Activated T-helper 17 cell treated with anti-CD3 and anti-CD28 coated beads, Interleukin-2, amount 50 U/mL, for 72 hours (primary cell): ENCODE results near the gene SCN3A. TPM values are rescaled to one million over a fixed set of nuclear protein-coding genes. Genes with fewer than 3 reads are reported as not detected.

Experiments
- ATAC-seq: fragments of 150-1000 bp; cut with Tn5 transposase; replicated peaks from 2 replicates; pipeline ENCODE4 v1.10.0; 2021; ENCODE audit warnings: mild to moderate bottlenecking, moderate library complexity
- H3K27ac Mint-ChIP-seq: one replicate; pipeline ENCODE4 v1.8.0; 2022; ENCODE audit warnings: mixed read lengths
- H3K27me3 Mint-ChIP-seq: one replicate; pipeline ENCODE4 v1.8.0; 2022; ENCODE audit warnings: mixed read lengths
- H3K36me3 Mint-ChIP-seq: one replicate; pipeline ENCODE4 v1.8.0; 2022; ENCODE audit warnings: low read depth, mild to moderate bottlenecking, mixed read lengths
- H3K4me1 Mint-ChIP-seq: one replicate; pipeline ENCODE4 v1.8.0; 2022; ENCODE audit warnings: mixed read lengths
- H3K4me3 Mint-ChIP-seq: one replicate; pipeline ENCODE4 v1.8.0; 2022; ENCODE audit warnings: mild to moderate bottlenecking, mixed read lengths
- H3K9me3 Mint-ChIP-seq: one replicate; pipeline ENCODE4 v1.8.0; 2022; ENCODE audit warnings: mixed read lengths
- total RNA-seq, 2 donors: library from RNA; stranded (reverse); gene quantifications; one replicate each; pipeline ENCODE4 v1.2.3, GENCODE V29; 2022

The SCN3A gene
- not detected for total RNA-seq

DNA sequence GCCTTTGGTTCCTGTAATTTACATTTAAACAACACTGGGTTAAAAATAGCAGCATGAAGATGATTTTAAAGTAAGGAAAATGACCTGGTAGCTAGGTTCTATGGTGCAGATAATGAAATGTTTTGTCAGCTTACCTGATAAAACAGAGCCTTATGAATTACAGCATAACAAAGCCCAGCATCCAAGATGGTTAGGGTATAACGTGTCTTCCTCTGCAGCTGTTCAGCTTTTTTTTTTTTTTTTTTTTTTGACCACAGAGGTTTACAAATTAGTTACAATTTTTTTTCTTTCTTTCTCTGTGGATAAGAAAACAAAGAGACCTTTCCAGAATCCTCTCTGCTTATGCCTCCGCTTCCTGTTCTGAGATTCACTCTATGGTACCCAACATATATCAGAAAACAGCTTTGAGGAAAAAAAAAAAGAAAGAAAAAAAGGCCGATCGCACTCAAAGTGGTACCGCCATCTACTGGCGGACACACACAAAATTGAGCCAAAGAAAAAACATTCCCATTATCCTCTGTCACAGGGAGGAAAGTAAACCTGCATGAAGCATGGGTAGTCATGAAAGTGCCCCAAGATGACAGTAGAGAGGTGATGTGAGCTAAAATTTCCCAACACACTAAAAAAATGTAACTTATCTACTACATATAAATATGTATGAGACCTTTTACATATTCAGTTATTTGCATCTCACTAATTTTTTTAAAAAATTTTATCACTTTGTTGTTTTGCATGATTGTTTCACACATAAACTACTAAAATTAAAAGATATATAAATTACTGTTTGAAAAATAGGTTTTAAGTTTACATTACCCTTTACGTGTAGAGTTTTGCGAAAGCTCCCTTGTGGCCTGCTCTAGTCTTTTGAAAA lies at the start of gene SCN3A:
TSS of gene SCN3A (minus strand) at position 362 of the 871 bp plus-strand sequence. CDS start 27,656 bp downstream, outside the sequence.
- no peak within 1 kb of the TSS for H3K27ac Mint-ChIP-seq
- H3K4me1 Mint-ChIP-seq, result no peaks in the 10 kb centered on the region
- no peak within 1 kb of the TSS for H3K4me3 Mint-ChIP-seq
- ATAC-seq, result no peak
- H3K36me3 Mint-ChIP-seq, result no peaks in the 10 kb centered on the region
- H3K27me3 Mint-ChIP-seq, result peaks cover 8% of the 10 kb centered on the region
- H3K9me3 Mint-ChIP-seq, result no peaks in the 10 kb centered on the region

DNA sequence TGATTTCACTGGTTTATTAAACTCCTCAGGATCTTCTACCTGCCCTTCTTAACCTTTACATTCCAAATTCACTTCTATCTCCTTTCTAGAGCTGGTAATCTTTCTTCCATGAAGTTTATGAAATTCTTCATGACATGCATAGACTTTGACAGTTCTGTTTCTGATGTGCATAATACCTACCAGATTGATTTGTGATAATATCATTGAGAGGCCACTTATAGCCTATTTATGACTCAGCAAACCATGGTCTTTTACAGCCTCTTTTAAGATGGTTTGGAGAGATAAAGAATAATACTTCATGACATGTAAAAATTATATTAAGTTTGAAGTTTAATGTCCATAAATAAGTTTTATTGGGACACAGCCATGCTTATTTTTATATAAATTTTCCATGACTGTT lies 49.3 kb upstream of the SCN3A start:
- H3K9me3 Mint-ChIP-seq, result peaks cover 4% of the 10 kb centered on the region
- no peak overlapping the region for H3K27ac Mint-ChIP-seq
- no peaks in the 10 kb centered on the region for H3K36me3 Mint-ChIP-seq
- no peaks in the 10 kb centered on the region for H3K4me1 Mint-ChIP-seq
- H3K4me3 Mint-ChIP-seq, result no peak overlapping the region
- no peak for ATAC-seq
- peaks cover 7% of the 10 kb centered on the region for H3K27me3 Mint-ChIP-seq

DNA sequence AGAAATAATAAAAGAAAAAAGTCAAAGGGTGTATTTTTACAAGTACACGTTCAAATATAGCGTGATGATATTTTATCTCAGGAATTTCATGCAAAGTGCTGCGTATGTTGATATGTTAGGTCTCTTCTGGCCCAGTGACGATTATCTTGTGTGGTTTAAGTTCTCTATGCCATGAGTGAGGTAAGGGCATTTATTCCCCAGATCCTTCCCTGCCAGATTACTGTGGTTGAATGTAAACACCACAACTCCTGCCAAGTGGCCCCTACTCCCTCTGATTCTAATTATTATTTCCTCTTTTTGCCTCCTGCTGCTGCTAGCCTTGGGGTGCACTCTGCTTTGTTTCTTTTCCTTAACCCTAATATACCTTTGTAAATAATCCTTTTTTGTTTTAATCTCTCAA lies 47.5 kb upstream of the SCN3A start:
- ATAC-seq, result no peak
- H3K4me3 Mint-ChIP-seq, result no peak overlapping the region
- H3K27me3 Mint-ChIP-seq, result no peaks in the 10 kb centered on the region
- H3K9me3 Mint-ChIP-seq, result no peaks in the 10 kb centered on the region
- no peak overlapping the region for H3K27ac Mint-ChIP-seq
- H3K4me1 Mint-ChIP-seq, result no peaks in the 10 kb centered on the region
- H3K36me3 Mint-ChIP-seq, result no peaks in the 10 kb centered on the region

DNA sequence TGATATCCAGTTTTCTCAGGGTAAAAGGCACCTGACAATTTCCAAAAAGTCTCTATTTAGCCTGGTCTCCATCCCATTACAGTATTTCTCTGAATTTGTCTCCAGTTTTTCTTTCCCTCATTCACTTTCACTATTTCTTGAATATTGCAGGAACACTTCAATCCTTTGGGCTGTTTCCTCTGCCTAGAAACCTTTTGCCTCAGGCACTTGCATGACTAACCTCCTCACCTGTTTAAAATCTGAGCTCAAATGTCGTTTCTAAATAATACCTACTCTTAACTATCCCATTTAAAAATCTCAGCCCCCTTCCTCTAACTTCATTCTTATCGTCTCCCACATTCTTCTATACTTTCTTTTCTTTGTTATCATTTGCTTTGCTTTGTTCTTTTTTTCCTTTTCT lies 44.4 kb upstream of the SCN3A start:
- Mint-ChIP-seq H3K36me3 (no peaks in the 10 kb centered on the region), H3K9me3 (no peaks in the 10 kb centered on the region), H3K4me1 (no peaks in the 10 kb centered on the region), H3K4me3 (no peak overlapping the region), H3K27ac (no peak overlapping the region), H3K27me3 (no peaks in the 10 kb centered on the region)
- no peak for ATAC-seq

DNA sequence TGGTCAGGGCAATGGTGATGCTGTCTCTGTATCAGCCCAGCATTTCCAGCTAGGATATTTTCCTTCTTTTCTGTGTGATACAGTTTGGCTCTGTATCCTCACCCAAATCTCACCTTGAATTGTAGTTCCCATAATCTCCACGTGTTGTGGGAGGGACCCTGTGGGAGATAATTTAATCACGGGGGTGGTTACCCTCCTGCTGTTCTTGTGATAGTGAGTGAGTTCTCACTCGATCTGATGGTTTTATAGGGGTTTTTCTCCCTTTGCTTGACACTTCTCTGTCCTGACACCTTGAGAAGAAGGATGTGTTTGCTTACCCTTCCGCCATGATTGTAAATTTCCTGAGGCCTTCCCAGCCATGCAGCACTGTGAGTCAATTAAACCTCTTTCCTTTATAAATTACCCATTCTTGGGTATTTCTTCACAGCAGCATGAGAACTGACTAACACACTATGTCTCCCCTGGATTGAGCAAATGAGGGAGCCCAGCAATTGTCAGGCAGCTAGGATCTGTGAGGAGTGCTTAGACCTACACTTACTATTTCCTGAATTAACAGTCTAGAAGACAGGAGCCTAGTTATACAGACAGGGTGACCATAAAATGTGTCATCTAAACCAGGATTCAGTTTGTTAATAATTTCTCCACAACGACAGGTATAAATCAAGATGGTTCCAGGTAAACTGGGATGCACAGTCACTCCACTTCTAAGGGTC lies 41.4 kb upstream of the SCN3A start:
- H3K36me3 Mint-ChIP-seq, result no peaks in the 10 kb centered on the region
- H3K9me3 Mint-ChIP-seq, result no peaks in the 10 kb centered on the region

DNA sequence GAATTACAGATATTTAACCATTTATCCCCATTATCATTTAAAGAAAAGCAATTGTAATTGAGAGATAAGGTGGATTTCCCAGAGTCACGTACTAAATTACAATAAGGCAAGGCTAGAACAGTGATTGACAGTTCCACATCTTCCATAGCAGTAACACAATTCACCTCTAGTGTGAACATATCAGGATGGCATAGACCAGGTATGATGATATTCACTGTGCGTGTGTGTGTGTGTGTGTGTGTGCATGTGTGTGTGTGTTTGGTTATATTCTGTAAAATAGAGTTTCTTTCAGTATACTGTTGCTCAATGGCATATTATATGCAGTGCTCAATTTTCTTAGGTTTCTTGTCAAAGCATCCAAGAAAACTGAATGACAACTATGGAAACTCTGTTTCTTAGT lies 37.1 kb upstream of the SCN3A start:
- H3K4me1 Mint-ChIP-seq, result no peaks in the 10 kb centered on the region
- H3K27ac Mint-ChIP-seq, result no peak overlapping the region
- no peaks in the 10 kb centered on the region for H3K9me3 Mint-ChIP-seq
- no peak overlapping the region for H3K4me3 Mint-ChIP-seq
- H3K27me3 Mint-ChIP-seq, result peaks cover 8% of the 10 kb centered on the region
- no peak for ATAC-seq
- no peaks in the 10 kb centered on the region for H3K36me3 Mint-ChIP-seq

More for the DNA sequence above, 41.4 kb upstream of the SCN3A start:
- H3K4me1 Mint-ChIP-seq, result no peaks in the 10 kb centered on the region
- ATAC-seq, result no peak
- H3K27ac Mint-ChIP-seq, result no peak overlapping the region
- no peak overlapping the region for H3K4me3 Mint-ChIP-seq
- H3K27me3 Mint-ChIP-seq, result peaks cover 4% of the 10 kb centered on the region

DNA sequence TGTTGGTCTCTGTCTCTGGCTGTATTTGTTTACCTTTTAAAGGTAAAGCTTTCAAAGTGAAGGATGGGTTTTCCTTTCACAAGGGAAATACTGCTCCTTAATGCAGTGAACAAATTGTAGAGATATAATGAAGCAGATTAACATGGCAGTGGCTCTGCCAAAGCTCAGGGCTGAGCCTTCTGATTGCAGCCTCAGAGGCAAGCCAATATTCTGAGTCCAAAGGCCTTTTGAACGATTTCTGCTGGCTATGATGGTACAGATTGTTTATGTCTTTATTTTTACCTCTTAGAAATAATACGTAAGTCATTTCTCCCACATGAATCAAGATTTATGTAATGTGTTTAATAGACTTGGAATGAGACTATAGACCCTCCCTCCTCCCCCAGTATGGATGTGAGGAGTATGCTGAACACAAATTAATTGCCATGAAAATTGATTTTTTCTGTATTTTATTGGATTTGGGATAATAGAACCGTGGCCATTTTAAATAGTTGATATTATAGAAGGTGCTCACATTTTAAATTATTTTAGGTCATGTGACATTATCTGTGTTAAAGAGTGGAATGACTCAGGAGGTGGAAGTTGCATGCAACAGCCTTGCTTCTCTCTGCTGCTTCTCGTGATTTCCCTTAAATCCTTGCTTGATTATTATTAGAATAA lies 36.1 kb upstream of the SCN3A start:
- Mint-ChIP-seq H3K9me3 (no peaks in the 10 kb centered on the region), H3K27me3 (peaks cover 8% of the 10 kb centered on the region), H3K4me3 (no peak overlapping the region), H3K4me1 (no peaks in the 10 kb centered on the region), H3K36me3 (no peaks in the 10 kb centered on the region), H3K27ac (no peak overlapping the region)
- ATAC-seq, result no peak

DNA sequence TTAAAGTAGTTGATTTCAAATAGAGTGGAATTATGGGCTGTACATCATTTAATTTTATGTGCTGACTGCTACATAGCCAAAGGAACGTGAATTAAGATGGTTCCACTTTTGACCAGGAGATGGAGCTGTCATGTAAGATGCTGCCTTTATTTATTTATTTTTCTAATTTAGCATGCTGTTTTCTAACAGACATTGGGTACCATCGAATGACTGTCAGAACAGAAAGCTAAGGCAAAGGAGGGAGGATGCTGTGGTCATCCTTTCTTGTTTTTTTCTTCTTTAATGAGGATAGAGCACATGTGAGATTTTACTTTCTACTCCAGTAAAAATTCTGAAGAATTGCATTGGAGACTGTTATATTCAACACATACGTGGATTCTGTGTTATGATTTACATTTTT lies 35.4 kb upstream of the SCN3A start, which contains the start of gene SCN2A:
TSS of gene SCN2A (plus strand) at position 185 of the 400 bp plus-strand sequence. CDS start 56,410 bp downstream, outside the sequence.
- Mint-ChIP-seq H3K36me3 (no peaks in the 10 kb centered on the region), H3K9me3 (no peaks in the 10 kb centered on the region), H3K4me1 (no peaks in the 10 kb centered on the region), H3K27me3 (peaks cover 8% of the 10 kb centered on the region), H3K27ac (no peak within 1 kb of the TSS), H3K4me3 (no peak within 1 kb of the TSS)
- ATAC-seq, result no peak

DNA sequence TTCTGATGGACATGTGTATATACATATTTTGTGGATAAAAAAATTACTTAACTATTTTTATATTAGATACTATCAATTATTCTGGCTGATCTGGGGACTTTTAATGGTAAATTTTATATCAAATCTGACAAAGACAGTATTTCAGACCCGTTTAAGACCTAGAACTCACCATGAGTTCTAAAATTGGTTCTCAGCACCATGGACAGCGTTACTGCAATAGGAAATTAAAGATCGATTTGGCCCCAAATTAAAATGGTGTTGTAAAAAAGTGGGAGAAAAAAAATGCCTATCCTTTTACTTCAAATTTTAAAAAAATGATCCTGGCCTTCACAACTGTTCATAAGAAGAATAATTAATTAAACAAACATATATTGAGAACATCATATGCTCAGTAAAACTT lies 34.4 kb upstream of the SCN3A start:
- Mint-ChIP-seq H3K9me3 (no peaks in the 10 kb centered on the region), H3K4me1 (no peaks in the 10 kb centered on the region), H3K27ac (no peak overlapping the region), H3K27me3 (peaks cover 8% of the 10 kb centered on the region), H3K36me3 (no peaks in the 10 kb centered on the region), H3K4me3 (no peak overlapping the region)
- ATAC-seq, result no peak

DNA sequence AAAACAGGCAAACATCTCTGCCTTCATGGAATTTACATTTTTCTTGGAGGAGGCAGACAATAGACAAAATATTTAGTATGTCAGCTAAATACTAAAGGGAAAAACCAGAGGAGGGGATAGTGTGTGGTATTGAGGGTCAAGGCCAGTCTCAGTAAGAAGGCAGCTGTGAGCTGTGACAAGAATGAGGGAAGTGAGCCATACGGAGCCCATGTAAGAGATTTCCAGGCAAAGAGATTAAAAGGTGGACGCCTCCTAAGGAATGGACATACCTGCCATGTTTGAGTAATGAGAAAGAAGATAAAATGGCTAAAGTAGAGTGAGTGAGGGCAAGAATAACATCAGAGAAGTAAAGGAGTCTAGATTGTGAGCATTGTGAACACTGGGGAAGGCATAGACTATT lies 33.2 kb upstream of the SCN3A start:
- H3K4me3 Mint-ChIP-seq, result no peak overlapping the region
- no peaks in the 10 kb centered on the region for H3K36me3 Mint-ChIP-seq
- H3K27me3 Mint-ChIP-seq, result peaks cover 7% of the 10 kb centered on the region
- no peaks in the 10 kb centered on the region for H3K9me3 Mint-ChIP-seq
- no peak overlapping the region for H3K27ac Mint-ChIP-seq
- no peak for ATAC-seq
- no peaks in the 10 kb centered on the region for H3K4me1 Mint-ChIP-seq

DNA sequence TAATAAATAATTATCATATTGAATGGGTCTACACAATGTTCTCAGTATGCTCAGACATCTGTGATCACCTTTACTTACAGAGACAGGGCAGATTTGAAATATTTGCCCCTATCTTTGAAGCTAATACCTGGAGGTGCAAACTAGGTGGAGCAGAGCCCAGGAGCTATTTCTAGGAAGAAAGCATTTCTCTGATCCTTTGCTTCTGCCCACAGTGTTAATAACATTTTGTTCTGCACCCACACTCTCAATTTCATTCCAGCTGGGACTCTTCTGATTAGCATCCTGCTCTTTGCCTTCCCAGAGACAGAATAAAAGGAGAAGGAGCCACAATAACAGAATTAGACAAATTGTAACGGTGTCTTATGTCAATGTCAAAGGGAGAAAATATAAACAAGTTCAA lies 23.7 kb upstream of the SCN3A start:
- Mint-ChIP-seq H3K9me3 (no peaks in the 10 kb centered on the region), H3K27me3 (no peaks in the 10 kb centered on the region), H3K36me3 (no peaks in the 10 kb centered on the region), H3K27ac (no peak overlapping the region), H3K4me1 (no peaks in the 10 kb centered on the region), H3K4me3 (no peak overlapping the region)
- no peak for ATAC-seq

DNA sequence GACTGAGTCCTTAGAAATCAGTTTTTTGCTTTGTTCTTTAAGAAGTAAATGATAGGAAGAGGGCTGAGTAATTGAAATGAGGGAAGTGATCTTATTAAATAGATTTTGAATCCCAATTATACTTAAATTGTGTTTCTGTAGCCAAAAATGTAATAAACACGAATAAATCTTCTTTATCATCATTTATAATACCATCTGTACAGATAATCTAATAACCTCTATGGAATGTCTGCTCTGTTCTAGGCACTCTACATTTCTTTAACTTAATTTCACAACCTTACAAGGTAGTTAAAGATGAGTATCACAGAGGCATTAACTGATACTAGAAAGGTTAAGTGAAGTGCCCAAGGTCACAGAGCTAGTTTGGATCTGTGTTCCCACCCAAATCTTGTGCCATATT lies 21.1 kb upstream of the SCN3A start:
- Mint-ChIP-seq H3K4me1 (no peaks in the 10 kb centered on the region), H3K36me3 (no peaks in the 10 kb centered on the region), H3K9me3 (no peaks in the 10 kb centered on the region), H3K27ac (no peak overlapping the region), H3K27me3 (no peaks in the 10 kb centered on the region), H3K4me3 (no peak overlapping the region)
- no peak for ATAC-seq

DNA sequence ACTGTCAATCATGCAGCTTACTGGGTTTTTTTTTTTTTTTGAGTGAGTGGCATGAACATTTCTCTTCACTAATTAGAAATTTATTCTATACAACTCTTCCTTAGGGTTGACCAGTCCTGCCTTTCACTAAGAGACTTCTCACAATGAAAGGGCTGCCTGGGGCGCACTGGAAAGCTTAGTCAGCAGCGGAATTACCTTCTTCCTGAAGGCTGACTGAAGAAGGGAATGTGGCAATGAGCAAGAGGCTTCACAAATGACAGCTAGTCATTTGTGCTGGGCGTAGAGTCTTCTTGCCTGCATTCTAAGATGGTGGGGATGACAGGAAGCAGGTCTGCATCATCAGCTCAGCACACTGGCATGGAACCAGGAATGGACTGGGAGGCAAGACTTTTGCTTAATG lies 15.6 kb upstream of the SCN3A start:
- H3K4me1 Mint-ChIP-seq, result no peaks in the 10 kb centered on the region
- H3K27ac Mint-ChIP-seq, result no peak overlapping the region
- no peaks in the 10 kb centered on the region for H3K27me3 Mint-ChIP-seq
- H3K9me3 Mint-ChIP-seq, result no peaks in the 10 kb centered on the region
- H3K36me3 Mint-ChIP-seq, result no peaks in the 10 kb centered on the region
- ATAC-seq, result no peak
- H3K4me3 Mint-ChIP-seq, result no peak overlapping the region

DNA sequence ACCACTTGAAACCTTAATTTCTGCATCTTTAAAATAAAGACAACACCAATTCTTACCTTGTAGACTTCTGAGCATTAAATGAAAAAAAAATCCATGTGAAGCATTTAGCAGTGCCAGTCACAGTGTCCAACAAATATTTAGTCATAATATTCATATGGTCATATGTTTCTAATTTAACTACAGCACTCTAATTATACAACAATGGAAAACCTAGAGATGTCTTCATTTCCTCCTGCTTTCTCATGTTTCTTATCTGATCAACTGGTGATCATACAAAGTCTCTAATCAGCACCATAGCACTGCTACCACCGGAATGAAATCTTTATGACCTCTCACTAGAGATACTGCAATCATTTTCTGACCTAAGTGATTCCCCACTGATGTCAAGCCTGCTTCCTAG lies 10.2 kb upstream of the SCN3A start:
- ATAC-seq, result no peak
- no peaks in the 10 kb centered on the region for H3K4me1 Mint-ChIP-seq
- no peaks in the 10 kb centered on the region for H3K9me3 Mint-ChIP-seq
- H3K4me3 Mint-ChIP-seq, result no peak overlapping the region
- H3K27ac Mint-ChIP-seq, result no peak overlapping the region
- H3K27me3 Mint-ChIP-seq, result peaks cover 3% of the 10 kb centered on the region
- no peaks in the 10 kb centered on the region for H3K36me3 Mint-ChIP-seq

DNA sequence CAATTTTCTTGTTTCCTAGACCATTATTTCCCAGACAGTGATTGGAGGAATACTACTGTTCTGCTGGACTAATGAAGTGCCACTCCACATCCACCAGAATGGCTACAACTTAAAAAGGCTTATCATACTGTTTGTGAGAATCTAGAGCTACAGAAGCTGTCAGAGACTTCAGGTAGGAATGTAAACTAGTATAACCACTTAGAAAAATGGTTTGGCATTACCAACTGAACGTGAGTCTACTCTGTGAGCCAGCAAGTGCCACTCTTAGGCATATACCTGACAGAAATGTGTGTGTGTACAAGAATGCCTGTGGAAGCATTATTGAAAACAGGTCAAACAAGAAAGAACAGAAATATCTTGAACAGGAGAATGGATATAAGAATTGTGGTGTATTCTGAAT lies 4.2 kb upstream of the SCN3A start:
- no peaks in the 10 kb centered on the region for H3K4me1 Mint-ChIP-seq
- H3K4me3 Mint-ChIP-seq, result no peak overlapping the region
- ATAC-seq, result no peak
- H3K27ac Mint-ChIP-seq, result no peak overlapping the region
- no peaks in the 10 kb centered on the region for H3K9me3 Mint-ChIP-seq
- no peaks in the 10 kb centered on the region for H3K36me3 Mint-ChIP-seq
- H3K27me3 Mint-ChIP-seq, result peaks cover 8% of the 10 kb centered on the region
